HepG2 (cell line): ENCODE measurements around the gene CD19. TPM values are rescaled to one million over a fixed set of nuclear protein-coding genes. Genes with fewer than 3 reads are reported as not detected.

Experiments used
- CBX1 ChIP-seq: IDR thresholded peaks from one replicate; pipeline ENCODE4 v1.6.1; 2016; ENCODE audit warnings: antibody characterized with exemption, low read depth
- CCAR2 ChIP-seq: fragments of 200-400 bp; formaldehyde crosslinking; optimal IDR thresholded peaks from 2 replicates; pipeline ENCODE3; 2018; ENCODE audit warnings: low read depth, mild to moderate bottlenecking, low read length, moderate library complexity
- DBP ChIP-seq: sonication (generic); formaldehyde crosslinking; IDR thresholded peaks from 2 replicates; pipeline ENCODE4 v1.4.0; 2020; ENCODE audit warnings: missing genetic modification reagents; ENCODE audit errors: not compliant biosample characterization
- HNF4G ChIP-seq, 2 experiments: sonication (generic) in 1 of 2; formaldehyde crosslinking in 1 of 2; IDR thresholded peaks; 2 replicates each; pipeline versions ENCODE4 v1.4.0 to v1.6.1; 2011 to 2020; ENCODE audit warnings: borderline replicate concordance in 2 of 2, low read depth in 2 of 2, mild to moderate bottlenecking in 2 of 2, low read length in 1 of 2, missing genetic modification reagents in 1 of 2, moderate library complexity in 1 of 2
- KLF13 ChIP-seq: sonication (generic); formaldehyde crosslinking; IDR thresholded peaks from 2 replicates; pipeline ENCODE4 v1.4.0; 2020; ENCODE audit warnings: mild to moderate bottlenecking, missing genetic modification reagents
- MYNN ChIP-seq: sonication (generic); formaldehyde crosslinking; IDR thresholded peaks from 2 replicates; pipeline ENCODE4 v1.4.0; 2020; ENCODE audit warnings: mild to moderate bottlenecking, low read depth, missing genetic modification reagents
- POLR2AphosphoS5 ChIP-seq: IDR thresholded peaks from 2 replicates; pipeline ENCODE4 v1.6.1; 2012; ENCODE audit warnings: low read depth, low read length
- RFX1 ChIP-seq: fragments of 450-650 bp; IDR thresholded peaks from 2 replicates; pipeline ENCODE4 v1.6.1; 2017
- RNF2 ChIP-seq: fragments of 450-650 bp; conservative IDR thresholded peaks from 2 replicates; pipeline ENCODE4 v1.6.1; 2016; ENCODE audit warnings: low read depth
- SMARCE1 ChIP-seq: fragments of 450-650 bp; IDR thresholded peaks from 2 replicates; pipeline ENCODE4 v1.6.1; 2017; ENCODE audit warnings: borderline replicate concordance
- SP140L ChIP-seq: sonication (generic); formaldehyde crosslinking; IDR thresholded peaks from 2 replicates; pipeline ENCODE4 v1.4.0; 2020; ENCODE audit warnings: missing genetic modification reagents, borderline replicate concordance
- ZFP36 ChIP-seq: fragments of 150-350 bp; IDR thresholded peaks from 2 replicates; pipeline ENCODE4 v1.6.1; 2018; ENCODE audit warnings: borderline replicate concordance, low read length, low read depth; ENCODE audit not compliant: partially characterized antibody
- ZNF264 ChIP-seq: sonication (generic); formaldehyde crosslinking; IDR thresholded peaks from 2 replicates; pipeline ENCODE4 v1.4.0; 2020; ENCODE audit warnings: missing genetic modification reagents
- ZNF337 ChIP-seq: sonication (generic); formaldehyde crosslinking; IDR thresholded peaks from 2 replicates; pipeline ENCODE4 v1.5.1; 2020; ENCODE audit warnings: missing genetic modification reagents, low read depth, mild to moderate bottlenecking, borderline replicate concordance
- ZNF354B ChIP-seq: sonication (generic); formaldehyde crosslinking; IDR thresholded peaks from 2 replicates; pipeline ENCODE4 v1.8.0; 2022; ENCODE audit warnings: mild to moderate bottlenecking, missing genetic modification reagents
- ZNF382 ChIP-seq: sonication (generic); formaldehyde crosslinking; IDR thresholded peaks from 2 replicates; pipeline ENCODE4 v1.5.0; 2020; ENCODE audit warnings: missing genetic modification reagents, mild to moderate bottlenecking, borderline replicate concordance
- ZNF557 ChIP-seq: sonication (generic); formaldehyde crosslinking; IDR thresholded peaks from 2 replicates; pipeline ENCODE4 v1.4.0; 2020; ENCODE audit warnings: missing genetic modification reagents
- ZNF788 ChIP-seq: sonication (generic); formaldehyde crosslinking; IDR thresholded peaks from 2 replicates; pipeline ENCODE4 v1.5.0; 2020; ENCODE audit warnings: mild to moderate bottlenecking, missing genetic modification reagents, borderline replicate concordance
- ZNF83 ChIP-seq: sonication (generic); formaldehyde crosslinking; IDR thresholded peaks from 2 replicates; pipeline ENCODE4 v1.4.0; 2020; ENCODE audit warnings: missing genetic modification reagents, mild to moderate bottlenecking, borderline replicate concordance
- ZNF841 ChIP-seq: sonication (generic); formaldehyde crosslinking; IDR thresholded peaks from 2 replicates; pipeline ENCODE4 v1.8.1; 2023; ENCODE audit warnings: missing genetic modification reagents, borderline replicate concordance
- ZSCAN31 ChIP-seq: sonication (generic); formaldehyde crosslinking; IDR thresholded peaks from 2 replicates; pipeline ENCODE4 v1.5.0; 2020; ENCODE audit warnings: low read depth, mild to moderate bottlenecking, missing genetic modification reagents
- polyA plus RNA-seq, 8 experiments: library from polyadenylated mRNA; depleted of rRNA in 3 of 8; stranded (reverse) in 7 of 8; unstranded in 1 of 8; fragments of >200 nt; fragmentation: Illumina TruSeq in 4 of 8; extraction: Trizol in 4 of 8; gene quantifications; 2 replicates each; pipeline versions ENCODE4 v1.2.1 to v1.2.3, GENCODE V29; 2011 to 2016; ENCODE audit warnings: low read depth in 4 of 8, missing spikeins in 1 of 8, mixed read lengths in 1 of 8; ENCODE audit not compliant: insufficient read depth in 1 of 8
- total RNA-seq, 5 experiments: library from RNA; depleted of rRNA; stranded (reverse); fragments of >200 nt; fragmentation: Illumina TruSeq; extraction: Trizol; gene quantifications; 2 replicates each; pipeline ENCODE4 v1.2.3, GENCODE V29; 2016; ENCODE audit warnings: low read depth in 1 of 5
- TF ChIP-seq, protein P1 (sequence below): sonication (generic); formaldehyde crosslinking; IDR thresholded peaks from 2 replicates; pipeline ENCODE4 v1.5.1; 2020; ENCODE audit warnings: missing genetic modification reagents, mild to moderate bottlenecking, borderline replicate concordance
- TF ChIP-seq, protein P2 (sequence below): sonication (generic); formaldehyde crosslinking; IDR thresholded peaks from 2 replicates; pipeline ENCODE4 v1.5.0; 2020; ENCODE audit warnings: missing genetic modification reagents

CD19 gene
- total and polyA plus RNA-seq, 2 of the 13 experiments (the other 11 are each of a cell fraction or from before 2014, with no cell fraction given): 0.55 to 1.1 TPM

DNA sequence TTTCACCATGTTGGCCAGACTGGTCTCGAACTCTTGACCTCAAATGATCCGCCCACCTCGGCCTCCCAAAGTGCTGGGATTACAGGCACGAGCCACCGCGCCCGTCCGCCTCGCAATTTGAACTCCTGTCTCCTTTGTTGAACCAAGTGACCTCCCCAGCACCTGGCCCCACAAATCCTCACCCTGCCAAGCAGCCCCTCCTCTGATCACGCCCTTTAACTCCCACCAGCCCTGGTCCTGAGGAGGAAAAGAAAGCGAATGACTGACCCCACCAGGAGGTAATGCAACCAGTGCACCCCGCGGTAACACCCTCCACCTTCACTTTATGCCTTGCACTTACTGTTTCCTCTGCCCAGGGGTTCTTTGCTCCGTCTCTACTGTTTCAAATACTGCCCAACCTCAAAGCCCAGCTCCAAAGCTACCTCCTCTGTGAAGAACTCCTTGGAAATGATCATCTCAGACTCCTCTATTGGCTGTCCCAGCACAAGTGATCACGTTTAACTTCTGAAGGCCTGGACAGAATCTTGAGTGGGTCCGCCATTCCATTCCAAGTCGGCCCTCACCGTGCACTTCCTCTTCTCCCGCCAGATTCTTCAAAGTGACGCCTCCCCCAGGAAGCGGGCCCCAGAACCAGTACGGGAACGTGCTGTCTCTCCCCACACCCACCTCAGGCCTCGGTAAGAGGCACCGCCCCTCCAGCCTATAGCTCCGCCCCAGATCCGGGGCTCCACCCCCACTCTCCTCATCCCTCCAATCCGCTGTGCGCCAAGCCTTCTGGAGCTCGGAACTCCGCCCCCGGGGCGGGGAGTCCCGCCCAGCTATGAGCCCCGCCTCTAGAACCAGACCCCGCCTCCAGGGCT, 4.4 kb downstream of the CD19 start (continued):
- TF ChIP-seq, protein P1, sequence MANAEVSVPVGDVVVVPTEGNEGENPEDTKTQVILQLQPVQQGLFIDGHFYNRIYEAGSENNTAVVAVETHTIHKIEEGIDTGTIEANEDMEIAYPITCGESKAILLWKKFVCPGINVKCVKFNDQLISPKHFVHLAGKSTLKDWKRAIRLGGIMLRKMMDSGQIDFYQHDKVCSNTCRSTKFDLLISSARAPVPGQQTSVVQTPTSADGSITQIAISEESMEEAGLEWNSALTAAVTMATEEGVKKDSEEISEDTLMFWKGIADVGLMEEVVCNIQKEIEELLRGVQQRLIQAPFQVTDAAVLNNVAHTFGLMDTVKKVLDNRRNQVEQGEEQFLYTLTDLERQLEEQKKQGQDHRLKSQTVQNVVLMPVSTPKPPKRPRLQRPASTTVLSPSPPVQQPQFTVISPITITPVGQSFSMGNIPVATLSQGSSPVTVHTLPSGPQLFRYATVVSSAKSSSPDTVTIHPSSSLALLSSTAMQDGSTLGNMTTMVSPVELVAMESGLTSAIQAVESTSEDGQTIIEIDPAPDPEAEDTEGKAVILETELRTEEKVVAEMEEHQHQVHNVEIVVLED (CRISPR knock-in tag): 0 out of 2 replicates have a peak, but pooled peaks have one; percentile 28
- no peak for TF ChIP-seq ZNF83 (CRISPR knock-in tag)
- no peak for TF ChIP-seq CBX1
- no peak for TF ChIP-seq RNF2
- TF ChIP-seq SP140L (CRISPR knock-in tag): no peak
- no peak for TF ChIP-seq ZNF264 (CRISPR knock-in tag)
- no peak for TF ChIP-seq ZNF841 (CRISPR knock-in tag)
- no peak for TF ChIP-seq SMARCE1
- TF ChIP-seq CCAR2: no peak
- no peak for TF ChIP-seq ZFP36
- TF ChIP-seq RFX1: no peak
- TF ChIP-seq ZNF354B: no peak
- TF ChIP-seq, protein P2, sequence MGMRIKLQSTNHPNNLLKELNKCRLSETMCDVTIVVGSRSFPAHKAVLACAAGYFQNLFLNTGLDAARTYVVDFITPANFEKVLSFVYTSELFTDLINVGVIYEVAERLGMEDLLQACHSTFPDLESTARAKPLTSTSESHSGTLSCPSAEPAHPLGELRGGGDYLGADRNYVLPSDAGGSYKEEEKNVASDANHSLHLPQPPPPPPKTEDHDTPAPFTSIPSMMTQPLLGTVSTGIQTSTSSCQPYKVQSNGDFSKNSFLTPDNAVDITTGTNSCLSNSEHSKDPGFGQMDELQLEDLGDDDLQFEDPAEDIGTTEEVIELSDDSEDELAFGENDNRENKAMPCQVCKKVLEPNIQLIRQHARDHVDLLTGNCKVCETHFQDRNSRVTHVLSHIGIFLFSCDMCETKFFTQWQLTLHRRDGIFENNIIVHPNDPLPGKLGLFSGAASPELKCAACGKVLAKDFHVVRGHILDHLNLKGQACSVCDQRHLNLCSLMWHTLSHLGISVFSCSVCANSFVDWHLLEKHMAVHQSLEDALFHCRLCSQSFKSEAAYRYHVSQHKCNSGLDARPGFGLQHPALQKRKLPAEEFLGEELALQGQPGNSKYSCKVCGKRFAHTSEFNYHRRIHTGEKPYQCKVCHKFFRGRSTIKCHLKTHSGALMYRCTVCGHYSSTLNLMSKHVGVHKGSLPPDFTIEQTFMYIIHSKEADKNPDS (CRISPR knock-in tag): 0 out of 2 replicates have a peak, but pooled peaks have one; percentile 40
- TF ChIP-seq MYNN (CRISPR knock-in tag): no peak
- no peak for TF ChIP-seq ZNF382
- TF ChIP-seq ZNF557 (CRISPR knock-in tag): no peak
- TF ChIP-seq DBP: no peak
- no peak for TF ChIP-seq ZSCAN31 (CRISPR knock-in tag)
- TF ChIP-seq ZNF788 (CRISPR knock-in tag): peak; percentile 5; the same call in 1 of the 2 replicates
- peak; percentile 46 for TF ChIP-seq POLR2AphosphoS5
- TF ChIP-seq ZNF337 (CRISPR knock-in tag): no peak
- TF ChIP-seq HNF4G (IDR thresholded peaks at IDR 0.05; ENCODE audit: borderline replicate concordance, low read depth, low read length): no peak
- no peak for TF ChIP-seq HNF4G (CRISPR knock-in tag; IDR thresholded peaks at IDR 0.05; ENCODE audit: borderline replicate concordance, low read depth)
- TF ChIP-seq KLF13 (CRISPR knock-in tag): no peak
